HFFc6 (cell line): ENCODE results near the gene DNAJC21. TPM values are rescaled to one million over a fixed set of nuclear protein-coding genes. Genes with fewer than 3 reads are reported as not detected.
A peak's percentile ranks its signal among the peaks of the same experiment; 100 is the strongest.

ENCODE experiments used
- DNase-seq: peaks from one replicate; pipeline ENCODE4 v3.0.0-alpha.2; 2018
- H3K27ac Mint-ChIP-seq: 2 replicates; pipeline ENCODE4 v1.8.0; 2020; ENCODE audit warnings: mild to moderate bottlenecking, mixed read lengths
- H3K27me3 Mint-ChIP-seq: 2 replicates; pipeline ENCODE4 v1.8.0; 2021; ENCODE audit warnings: mild to moderate bottlenecking, moderate library complexity, mixed read lengths; ENCODE audit not compliant: insufficient read depth
- H3K36me3 Mint-ChIP-seq: 2 replicates; pipeline ENCODE4 v1.8.0; 2021; ENCODE audit warnings: low read depth, mixed read lengths
- H3K4me1 Mint-ChIP-seq: 2 replicates; pipeline ENCODE4 v1.8.0; 2020; ENCODE audit warnings: low read depth, mixed read lengths
- H3K4me3 Mint-ChIP-seq: 2 replicates; pipeline ENCODE4 v1.8.0; 2020; ENCODE audit warnings: mild to moderate bottlenecking, moderate library complexity, mixed read lengths
- H3K9me3 Mint-ChIP-seq: 2 replicates; pipeline ENCODE4 v1.8.0; 2020; ENCODE audit warnings: mild to moderate bottlenecking, mixed read lengths
- CTCF ChIP-seq: fragments of 200-600 bp; sonication (generic); IDR thresholded peaks from 2 replicates; pipeline ENCODE4 v1.5.0; 2021; ENCODE audit warnings: antibody characterized with exemption, mild to moderate bottlenecking
- total RNA-seq, 6 experiments: library from RNA; stranded (reverse); fragmentation: NEBNext Ultra II Directional; extraction: Animal tissue kit (Norgen Biotek cat#: 25700); gene quantifications; 2 replicates in 1 of 6; 3 replicates in 5 of 6; pipeline ENCODE4 v1.2.3, GENCODE V29; 2021

The DNAJC21 gene
- total RNA-seq, 6 experiments from 2014 or later = 38.2 to 46.8 (median 45.9) TPM

- Mint-ChIP-seq H3K36me3 (no peaks in the 10 kb centered on the region), H3K4me1 (peaks cover 5% of the 10 kb centered on the region; the same call in 1 of the 2 replicates), H3K4me3 (no peak overlapping the region), H3K27me3 (peaks cover 26% of the 10 kb centered on the region), H3K9me3 (no peaks in the 10 kb centered on the region), H3K27ac (no peak overlapping the region)
- peak; percentile 12 for DNase-seq
- peak; percentile 99 for TF ChIP-seq CTCF
Observed at GRCh38 chr5:35003018-35003957, 73.9 kb downstream of the DNAJC21 start.

GRCh38 chr5:35004200-35004599 is 74.8 kb downstream of the DNAJC21 start:
- Mint-ChIP-seq H3K27ac (no peak overlapping the region), H3K4me1 (peaks cover 6% of the 10 kb centered on the region; the same call in 1 of the 2 replicates), H3K27me3 (peaks cover 19% of the 10 kb centered on the region), H3K36me3 (no peaks in the 10 kb centered on the region), H3K9me3 (no peaks in the 10 kb centered on the region), H3K4me3 (no peak overlapping the region)
- DNase-seq = no peak
- no peak for TF ChIP-seq CTCF

- Mint-ChIP-seq H3K4me1 (peaks cover 10% of the 10 kb centered on the region; the same call in 1 of the 2 replicates), H3K36me3 (no peaks in the 10 kb centered on the region), H3K27me3 (peaks cover 16% of the 10 kb centered on the region), H3K27ac (no peak overlapping the region), H3K4me3 (no peak overlapping the region), H3K9me3 (no peaks in the 10 kb centered on the region)
- no peak for TF ChIP-seq CTCF
- no peak for DNase-seq
Observed at GRCh38 chr5:35004771-35005170, 75.4 kb downstream of the DNAJC21 start.

Other genes starting within 250 kb of the DNAJC21 start
- gene TTC23L, start 90.4 kb upstream of the DNAJC21 start, total RNA-seq = not detected
- gene RAD1, start 14.1 kb upstream of the DNAJC21 start, total RNA-seq = 10 to 100 TPM; 32.7 to 39.3 (median 35.0) TPM
- 10 to 100 TPM; 49.3 to 60.4 (median 55.0) TPM for gene BRIX1, start 13.8 kb upstream of the DNAJC21 start, total RNA-seq
- gene AGXT2, start 118.4 kb downstream of the DNAJC21 start, total RNA-seq = not detected